Measurements from ENCODE around the gene TACO1.

- TF ChIP-seq CTCF (IDR thresholded peaks at IDR 0.05) (no peak), POLR2A (IDR thresholded peaks at IDR 0.05) (no peak)
Measured at GRCh38 chr17:63640038-63640437, 39.3 kb downstream of the TACO1 start.

Measured in esophagus squamous epithelium (tissue), 4 donors.